GM20431 (cell line): Measurements from ENCODE around the gene HBG1.
"Not testable (repeated sequence)": the region's sequence is repeated elsewhere in the genome, so short reads cannot be mapped to it uniquely, and the experiment has no call there.

Experiments
- in situ Hi-C: fragments of 300-500 bp; cut with MseI, MboI; formaldehyde crosslinking; loops from one replicate; pipeline ENCODE4 v1.15.0; 2020; ENCODE audit warnings: low sequenced_read_pairs; ENCODE audit not compliant: unreplicated experiment

Gene HBG1

DNA sequence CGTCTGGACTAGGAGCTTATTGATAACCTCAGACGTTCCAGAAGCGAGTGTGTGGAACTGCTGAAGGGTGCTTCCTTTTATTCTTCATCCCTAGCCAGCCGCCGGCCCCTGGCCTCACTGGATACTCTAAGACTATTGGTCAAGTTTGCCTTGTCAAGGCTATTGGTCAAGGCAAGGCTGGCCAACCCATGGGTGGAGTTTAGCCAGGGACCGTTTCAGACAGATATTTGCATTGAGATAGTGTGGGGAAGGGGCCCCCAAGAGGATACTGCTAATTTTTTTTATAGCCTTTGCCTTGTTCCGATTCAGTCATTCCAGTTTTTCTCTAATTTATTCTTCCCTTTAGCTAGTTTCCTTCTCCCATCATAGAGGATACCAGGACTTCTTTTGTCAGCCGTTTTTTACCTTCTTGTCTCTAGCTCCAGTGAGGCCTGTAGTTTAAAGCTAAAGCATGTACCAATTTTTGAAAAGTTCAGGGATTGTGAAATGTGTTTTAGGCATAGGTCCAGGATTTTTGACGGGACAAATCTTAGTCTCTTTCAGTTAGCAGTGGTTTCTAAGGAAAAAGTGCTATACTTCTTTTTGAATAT is at the start of gene HBG1:
Gene HBG1, minus strand, starts transcription at position 51 of the 590 bp plus-strand sequence. CDS start 53 bp downstream, outside the sequence.
- in situ Hi-C loops: not testable (repeated sequence)

DNA sequence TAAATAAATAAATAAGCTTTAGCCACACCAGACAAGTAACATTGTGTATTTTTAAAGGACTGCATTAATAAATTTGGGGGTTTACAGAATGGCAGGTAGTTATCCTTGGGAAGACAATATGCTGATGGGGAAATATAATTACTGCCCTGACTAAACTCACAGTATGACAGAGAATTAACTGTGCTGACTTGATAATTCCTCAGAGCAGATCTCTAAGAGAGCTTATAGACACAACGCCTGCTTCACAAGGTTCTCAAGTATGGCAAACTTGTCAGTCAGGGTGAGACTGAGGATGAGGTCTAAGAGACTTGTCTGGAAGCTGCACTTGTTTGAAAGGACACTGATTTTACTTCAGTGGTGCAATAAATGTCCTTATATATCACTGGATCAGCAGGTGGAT is 48.8 kb upstream of the HBG1 start:
- in situ Hi-C loops: no loop called here

DNA sequence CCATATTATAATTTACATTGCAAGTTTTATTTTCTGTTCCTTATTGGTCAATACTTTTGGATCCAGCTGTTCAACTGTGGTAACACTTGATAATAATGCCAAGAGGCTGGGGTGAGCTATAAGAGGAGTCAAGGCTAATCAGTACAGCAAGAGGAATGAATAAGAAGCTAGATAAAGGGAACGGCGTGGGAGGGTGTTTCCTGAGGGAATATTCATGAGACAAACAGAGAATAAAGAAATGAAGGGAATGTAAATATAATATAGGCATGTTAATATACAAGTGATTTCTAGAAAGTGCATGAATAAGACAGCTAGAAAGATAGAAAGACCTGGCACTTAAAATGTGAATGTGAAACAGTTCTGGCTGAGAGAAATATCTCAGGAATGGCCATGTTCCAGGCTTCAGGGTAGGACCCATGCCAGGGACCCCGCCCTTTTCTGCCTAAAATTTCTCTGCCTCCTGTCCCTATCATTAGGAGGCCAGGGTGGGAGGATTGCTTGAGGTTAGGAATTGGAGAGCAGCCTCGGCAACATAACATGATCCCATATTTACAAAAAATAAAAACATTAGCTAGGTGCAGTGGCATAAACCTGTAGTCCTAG is 48.2 kb upstream of the HBG1 start:
- in situ Hi-C loops: no loop called here

DNA sequence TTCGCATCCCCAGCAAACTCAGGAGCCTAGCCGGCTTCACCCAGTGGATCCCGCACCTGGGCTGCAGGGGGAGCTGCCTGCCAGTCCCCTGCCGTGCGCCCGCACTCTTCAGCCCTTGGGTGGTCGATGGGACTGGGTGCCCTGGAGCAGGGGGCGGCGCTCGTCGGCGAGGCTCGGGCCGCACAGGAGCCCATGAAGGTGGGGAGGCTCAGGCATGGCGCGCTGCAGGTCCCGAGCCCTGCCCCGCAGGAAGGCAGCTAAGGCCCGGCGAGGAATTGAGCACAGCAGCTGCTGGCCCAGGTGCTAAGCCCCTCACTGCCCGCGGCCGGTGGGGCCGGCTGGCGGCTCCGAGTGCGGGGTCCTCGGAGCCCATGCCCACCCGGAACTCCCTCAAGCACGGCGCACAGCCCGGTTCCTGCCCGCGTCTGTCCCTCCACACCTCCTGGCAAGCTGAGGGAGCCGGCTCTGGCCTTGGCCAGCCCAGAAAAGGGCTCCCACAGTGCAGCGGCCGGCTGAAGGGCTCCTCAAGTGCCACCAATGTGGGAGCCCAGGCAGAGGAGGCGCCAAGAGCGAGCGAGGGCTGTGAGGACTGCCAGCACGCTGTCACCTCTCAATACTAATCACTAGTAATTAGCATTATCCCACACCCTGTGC is 44.8 kb upstream of the HBG1 start:
- in situ Hi-C loops: not testable (repeated sequence)

DNA sequence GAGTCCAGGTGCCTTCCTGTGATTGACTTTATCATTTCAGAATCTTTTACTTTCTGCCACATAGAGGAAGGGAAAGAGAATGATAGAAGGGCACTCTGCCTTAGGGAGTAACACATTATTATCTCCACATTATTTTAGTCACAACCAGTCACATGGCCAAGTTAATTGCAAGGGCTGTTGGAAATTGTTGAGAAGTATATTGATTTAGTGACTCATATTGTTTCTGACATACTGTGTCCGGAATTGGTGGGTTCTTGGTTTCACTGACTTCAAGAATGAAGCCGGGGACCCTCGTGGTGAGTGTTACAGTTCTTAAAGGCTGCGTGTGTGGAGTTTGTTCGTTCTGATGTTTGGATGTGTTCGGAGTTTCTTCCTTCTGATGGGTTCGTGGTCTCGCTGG is 43.4 kb upstream of the HBG1 start:
- in situ Hi-C loops: no loop called here

DNA sequence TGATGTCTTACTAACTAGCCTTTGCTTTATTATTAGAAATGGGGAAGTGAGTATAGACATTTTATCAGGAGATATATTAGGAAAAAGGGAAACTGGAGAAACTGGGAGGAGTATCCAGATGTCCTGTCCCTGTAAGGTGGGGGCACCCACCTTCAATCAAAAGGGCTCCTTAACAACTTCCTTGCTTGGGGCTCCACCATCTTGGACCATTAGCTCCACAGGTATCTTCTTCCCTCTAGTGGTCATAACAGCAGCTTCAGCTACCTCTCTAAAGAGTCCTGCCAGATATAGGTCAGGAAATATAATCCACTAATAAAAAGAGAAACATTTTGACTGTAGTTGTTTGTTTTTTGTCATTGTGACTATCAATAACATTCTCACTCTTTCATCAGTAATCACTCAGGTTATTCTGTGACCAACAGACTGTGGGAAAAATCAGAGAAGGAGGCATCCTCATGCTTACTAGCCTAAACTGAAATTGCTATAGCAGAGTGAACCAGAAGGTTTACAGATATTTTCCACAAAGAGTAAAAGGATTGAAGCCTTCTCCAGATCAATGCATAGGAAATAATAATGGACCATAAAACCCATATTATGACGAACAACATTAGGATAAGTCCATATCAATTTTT is 41.7 kb upstream of the HBG1 start:
- in situ Hi-C loops: no loop called here

DNA sequence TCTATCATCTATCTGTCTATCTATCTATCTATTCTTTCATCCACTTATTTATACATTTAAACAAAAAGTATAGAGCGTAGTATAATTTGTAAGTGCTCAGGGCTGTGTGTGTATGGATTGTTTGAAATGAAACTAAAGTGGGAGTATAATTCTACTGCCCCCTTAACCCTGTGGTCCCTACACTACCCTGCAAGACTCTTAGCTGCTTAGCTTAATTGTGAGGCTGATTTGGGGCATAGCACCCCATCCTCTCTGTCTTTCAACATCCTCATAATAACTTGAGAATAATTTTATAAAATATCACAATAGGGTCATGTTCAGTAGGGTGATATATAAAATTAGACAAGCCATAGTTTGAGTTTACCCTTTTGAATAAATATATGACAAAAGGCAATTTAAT is 40.4 kb upstream of the HBG1 start:
- in situ Hi-C loops: no loop called here

DNA sequence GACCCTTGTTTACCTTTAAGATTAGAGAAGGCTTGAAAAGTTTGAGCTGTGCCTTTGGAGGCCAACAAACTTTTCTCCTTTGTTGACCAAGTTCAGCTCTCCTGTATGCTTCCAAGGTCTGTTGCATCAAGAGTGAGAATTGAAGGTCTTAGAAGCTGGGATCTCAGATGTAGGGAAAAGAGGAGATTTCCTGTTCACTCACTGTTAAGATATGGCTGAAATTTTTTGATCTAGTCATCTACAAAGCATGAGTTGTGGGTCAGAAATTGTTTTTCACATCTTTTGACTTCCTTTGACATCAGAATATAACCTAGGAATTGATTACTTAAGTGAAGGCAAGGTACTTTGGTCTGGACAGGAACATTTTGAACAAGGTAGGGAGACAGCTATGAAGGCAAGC is 40.0 kb upstream of the HBG1 start:
- in situ Hi-C loops: no loop called here

DNA sequence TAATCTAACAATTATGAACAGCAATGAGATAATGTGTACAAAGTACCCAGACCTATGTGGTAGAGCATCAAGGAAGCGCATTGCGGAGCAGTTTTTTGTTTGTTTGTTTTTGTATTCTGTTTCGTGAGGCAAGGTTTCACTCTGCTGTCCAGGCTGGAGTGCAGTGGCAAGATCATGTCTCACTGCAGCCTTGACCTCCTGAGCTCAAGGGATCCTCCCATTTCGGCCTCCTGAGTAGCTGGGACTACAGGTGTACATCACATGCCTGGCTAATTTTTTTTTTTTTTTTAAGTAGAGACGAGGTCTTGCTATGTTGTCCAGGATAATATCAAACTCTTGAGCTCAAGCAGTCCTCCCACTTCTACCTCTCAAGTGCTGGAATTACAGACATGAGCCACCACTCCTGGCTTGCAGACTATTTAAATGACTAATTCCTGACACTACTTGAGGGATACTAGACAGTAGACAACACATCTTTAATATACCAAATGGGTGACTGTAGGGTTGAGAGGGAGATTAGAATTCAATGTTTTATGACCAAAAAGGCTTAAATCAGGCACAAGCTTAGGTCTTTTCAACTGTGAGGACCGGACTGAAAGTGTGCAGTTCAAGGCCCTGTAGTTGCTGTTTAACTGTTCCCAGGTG is 39.4 kb upstream of the HBG1 start:
- in situ Hi-C loops: no loop called here

DNA sequence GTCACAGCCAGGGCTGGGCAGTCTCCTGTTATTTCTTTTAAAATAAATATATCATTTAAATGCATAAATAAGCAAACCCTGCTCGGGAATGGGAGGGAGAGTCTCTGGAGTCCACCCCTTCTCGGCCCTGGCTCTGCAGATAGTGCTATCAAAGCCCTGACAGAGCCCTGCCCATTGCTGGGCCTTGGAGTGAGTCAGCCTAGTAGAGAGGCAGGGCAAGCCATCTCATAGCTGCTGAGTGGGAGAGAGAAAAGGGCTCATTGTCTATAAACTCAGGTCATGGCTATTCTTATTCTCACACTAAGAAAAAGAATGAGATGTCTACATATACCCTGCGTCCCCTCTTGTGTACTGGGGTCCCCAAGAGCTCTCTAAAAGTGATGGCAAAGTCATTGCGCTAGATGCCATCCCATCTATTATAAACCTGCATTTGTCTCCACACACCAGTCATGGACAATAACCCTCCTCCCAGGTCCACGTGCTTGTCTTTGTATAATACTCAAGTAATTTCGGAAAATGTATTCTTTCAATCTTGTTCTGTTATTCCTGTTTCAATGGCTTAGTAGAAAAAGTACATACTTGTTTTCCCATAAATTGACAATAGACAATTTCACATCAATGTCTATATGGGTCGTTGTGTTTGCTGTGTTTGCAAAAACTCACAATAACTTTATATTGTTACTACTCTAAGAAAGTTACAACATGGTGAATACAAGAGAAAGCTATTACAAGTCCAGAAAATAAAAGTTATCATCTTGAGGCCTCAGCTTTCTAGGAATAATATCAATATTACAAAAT is 38.6 kb upstream of the HBG1 start:
- in situ Hi-C loops: no loop called here

DNA sequence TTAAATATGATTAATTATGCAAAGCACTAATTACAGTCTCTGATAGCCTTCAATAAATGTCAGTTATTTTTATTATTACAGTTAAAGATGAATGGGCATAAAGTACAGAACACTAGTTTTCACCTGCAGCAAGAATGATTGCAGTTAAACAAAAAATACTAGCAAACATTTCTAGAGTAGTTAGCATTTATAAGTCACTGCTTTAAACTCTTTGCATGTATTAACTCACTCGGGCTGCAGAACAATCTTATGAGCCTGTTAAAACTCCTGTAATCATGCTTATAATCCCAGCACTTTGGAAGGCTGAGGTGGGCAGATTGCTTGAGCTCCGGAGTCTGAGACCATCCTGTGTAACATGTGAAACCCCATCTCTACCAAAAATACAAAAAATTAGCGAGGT is 37.2 kb upstream of the HBG1 start:
- in situ Hi-C loops: no loop called here

DNA sequence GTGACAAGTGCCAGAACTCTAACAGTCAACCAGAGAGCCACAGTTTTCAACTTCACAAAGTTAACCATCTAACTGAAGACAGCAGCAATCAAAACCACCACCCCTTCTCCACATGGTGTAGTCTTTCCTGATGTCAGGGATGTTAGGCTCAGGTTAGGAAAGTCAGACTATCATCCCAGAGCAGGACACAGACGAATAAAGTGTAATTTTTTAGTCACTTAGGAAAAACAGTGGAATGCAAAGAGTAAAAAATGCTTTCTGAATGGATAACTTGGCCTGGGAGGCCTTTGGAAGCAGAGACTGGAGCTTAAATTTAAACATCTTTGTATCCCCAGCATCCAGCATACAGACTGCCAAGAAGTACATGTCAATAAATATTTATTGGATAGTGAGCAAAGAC is 36.7 kb upstream of the HBG1 start:
- in situ Hi-C loops: no loop called here

DNA sequence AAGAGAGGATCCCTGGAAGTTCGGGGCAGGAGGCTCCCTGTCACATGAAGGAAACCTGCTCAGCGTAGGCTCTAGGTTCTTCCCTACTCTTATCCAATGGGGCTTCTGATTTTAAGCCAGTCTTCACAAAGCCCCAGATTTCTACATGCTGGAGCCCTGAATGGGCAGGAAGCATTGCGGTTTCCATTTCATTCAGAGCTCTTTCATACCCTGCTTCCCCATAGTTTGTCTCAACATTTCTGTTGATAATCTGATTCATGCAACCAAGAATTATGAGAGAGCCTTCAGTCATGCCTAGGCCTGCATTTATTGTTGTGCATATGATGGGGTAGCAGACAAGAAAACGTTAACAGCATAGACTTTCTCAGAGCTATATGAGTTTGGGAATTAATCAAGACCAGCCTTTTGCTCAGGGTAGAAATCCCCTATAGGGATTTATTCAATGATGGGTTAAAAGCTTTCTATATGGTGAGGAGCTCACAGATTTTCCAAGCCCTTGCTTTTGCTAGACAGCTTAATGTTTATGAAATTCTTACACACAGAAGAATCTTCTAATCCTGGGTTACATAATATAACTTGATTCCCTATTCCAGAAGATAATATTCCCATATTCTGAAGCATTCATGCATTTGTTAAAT is 36.2 kb upstream of the HBG1 start:
- in situ Hi-C loops: no loop called here

DNA sequence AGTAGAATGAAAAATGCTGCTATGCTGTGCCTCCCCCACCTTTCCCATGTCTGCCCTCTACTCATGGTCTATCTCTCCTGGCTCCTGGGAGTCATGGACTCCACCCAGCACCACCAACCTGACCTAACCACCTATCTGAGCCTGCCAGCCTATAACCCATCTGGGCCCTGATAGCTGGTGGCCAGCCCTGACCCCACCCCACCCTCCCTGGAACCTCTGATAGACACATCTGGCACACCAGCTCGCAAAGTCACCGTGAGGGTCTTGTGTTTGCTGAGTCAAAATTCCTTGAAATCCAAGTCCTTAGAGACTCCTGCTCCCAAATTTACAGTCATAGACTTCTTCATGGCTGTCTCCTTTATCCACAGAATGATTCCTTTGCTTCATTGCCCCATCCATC is 35.0 kb upstream of the HBG1 start:
- in situ Hi-C loops: no loop called here

DNA sequence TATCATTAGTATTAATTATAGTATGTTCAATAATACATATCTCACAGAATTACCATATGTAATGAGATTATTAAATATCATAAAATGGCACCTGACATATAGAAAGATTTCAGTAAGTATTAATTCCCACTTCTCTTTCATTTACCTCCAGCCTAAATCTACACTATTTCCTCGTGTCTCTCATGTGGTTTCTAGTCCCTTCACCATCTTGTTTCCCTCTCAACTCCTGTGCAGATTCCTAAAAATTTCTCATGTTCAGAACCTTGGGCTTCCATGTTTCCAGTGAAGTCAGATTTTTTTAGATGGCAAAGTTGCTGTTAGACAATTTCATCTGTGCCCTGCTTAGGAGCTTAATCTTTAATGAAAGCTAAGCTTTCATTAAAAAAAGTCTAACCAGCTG is 34.2 kb upstream of the HBG1 start:
- in situ Hi-C loops: no loop called here

DNA sequence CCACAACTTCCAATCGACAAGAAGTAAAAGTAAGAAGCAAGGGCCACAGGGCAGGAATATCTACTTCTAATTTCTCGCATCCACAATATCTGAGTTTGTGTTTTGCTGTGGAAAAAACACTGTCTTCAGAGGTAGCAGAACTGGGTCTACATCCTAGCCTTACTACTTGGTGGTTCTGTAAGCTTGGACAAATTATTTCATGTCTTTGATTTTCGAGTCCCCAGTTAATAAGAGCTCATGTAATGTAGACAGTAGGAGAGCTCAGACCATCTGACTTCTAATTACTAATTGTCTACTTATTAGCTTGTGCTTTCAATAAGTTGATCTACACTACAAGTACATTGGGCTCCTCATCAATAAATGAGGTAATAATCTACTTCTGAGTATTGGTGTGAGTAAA is 33.4 kb upstream of the HBG1 start:
- in situ Hi-C loops: no loop called here

DNA sequence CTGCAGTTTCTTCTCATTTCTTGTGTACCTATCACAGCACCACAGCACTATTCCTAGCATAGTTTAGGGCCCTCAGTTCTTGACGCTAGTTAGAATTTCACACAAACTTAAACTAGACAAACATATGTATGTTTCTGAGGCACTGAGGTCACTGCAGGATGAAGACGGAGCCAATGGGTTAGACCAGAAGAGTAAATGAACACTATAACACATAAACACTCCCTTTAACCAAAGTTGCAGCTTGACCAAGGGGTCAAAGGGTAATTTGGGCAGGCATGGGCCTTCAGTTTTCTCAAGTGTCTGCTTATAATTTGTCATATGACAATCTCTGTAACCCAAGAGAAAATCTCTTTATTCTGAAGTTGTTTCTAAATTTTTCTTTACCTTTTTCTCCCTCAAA is 33.0 kb upstream of the HBG1 start:
- in situ Hi-C loops: no loop called here

DNA sequence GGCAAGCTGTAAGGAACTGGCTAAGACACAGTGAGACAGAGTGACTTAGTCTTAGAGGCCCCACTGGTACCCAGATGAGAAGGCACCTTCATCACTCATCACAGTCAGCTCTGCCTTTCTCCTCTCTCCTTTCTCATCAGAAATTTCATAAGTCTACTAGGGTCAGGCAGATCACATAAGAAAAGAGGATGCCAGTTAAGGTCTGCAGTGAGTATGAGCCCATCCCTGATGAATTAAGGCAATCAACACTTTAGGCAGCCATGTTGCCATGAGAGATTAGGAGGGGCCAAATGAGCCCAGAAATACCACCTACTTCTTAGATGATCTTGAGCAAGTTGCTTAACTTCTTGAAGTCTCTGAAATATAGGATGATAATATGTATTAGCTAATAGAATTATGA is 31.9 kb upstream of the HBG1 start:
- in situ Hi-C loops: no loop called here

DNA sequence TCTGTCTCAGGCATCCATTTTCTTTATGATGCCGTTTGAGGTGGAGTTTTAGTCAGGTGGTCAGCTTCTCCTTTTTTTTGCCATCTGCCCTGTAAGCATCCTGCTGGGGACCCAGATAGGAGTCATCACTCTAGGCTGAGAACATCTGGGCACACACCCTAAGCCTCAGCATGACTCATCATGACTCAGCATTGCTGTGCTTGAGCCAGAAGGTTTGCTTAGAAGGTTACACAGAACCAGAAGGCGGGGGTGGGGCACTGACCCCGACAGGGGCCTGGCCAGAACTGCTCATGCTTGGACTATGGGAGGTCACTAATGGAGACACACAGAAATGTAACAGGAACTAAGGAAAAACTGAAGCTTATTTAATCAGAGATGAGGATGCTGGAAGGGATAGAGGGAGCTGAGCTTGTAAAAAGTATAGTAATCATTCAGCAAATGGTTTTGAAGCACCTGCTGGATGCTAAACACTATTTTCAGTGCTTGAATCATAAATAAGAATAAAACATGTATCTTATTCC is 31.0 kb upstream of the HBG1 start:
- in situ Hi-C loops: no loop called here
